ENCODE measurements around the gene EDIL3. TPM values are rescaled to one million over a fixed set of nuclear protein-coding genes. Genes with fewer than 3 reads are reported as not detected.

Gene EDIL3
- total and polyA plus RNA-seq, 9 of the 15 experiments (the other 6 are each of a cell fraction or from before 2014, with no cell fraction given): 0.09 TPM; not detected in 8

DNA sequence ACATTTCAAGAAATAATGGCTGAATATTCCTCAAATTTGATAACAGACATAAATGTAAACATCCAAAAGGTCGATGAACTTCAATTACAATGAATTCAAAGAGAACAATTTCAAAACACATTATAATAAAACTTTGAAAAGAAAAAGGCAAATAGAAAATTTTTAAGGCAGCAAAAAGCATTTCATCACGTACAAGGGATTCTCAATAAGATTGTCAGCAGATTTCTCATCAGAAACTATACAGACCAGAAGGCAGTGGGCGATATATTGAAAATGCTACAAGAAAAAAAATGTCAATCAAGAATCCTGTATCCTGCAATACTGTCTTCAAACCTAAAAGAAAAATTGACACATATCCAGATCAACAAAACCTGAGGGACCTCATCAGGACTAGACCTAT lies 62.0 kb downstream of the EDIL3 start:
- H3K36me3 ChIP-seq (ENCODE audit: control insufficient read depth, insufficient read depth, low read length): no peaks in the 10 kb centered on the region
- H3K9me3 ChIP-seq (replicated peaks; ENCODE audit: control insufficient read depth, insufficient read depth, low read depth, low read length): no peaks in the 10 kb centered on the region
- no peaks in the 10 kb centered on the region for H3K79me2 ChIP-seq (ENCODE audit: control insufficient read depth, insufficient read depth, low read length)
- H3K27ac ChIP-seq (ENCODE audit: extremely low read depth, low read depth, low read length): no peak overlapping the region
- no peaks in the 10 kb centered on the region for H4K20me1 ChIP-seq (replicated peaks; ENCODE audit: control insufficient read depth, insufficient read depth, low read length)
- H3K4me1 ChIP-seq (replicated peaks in 1 of 2; ENCODE audit: control insufficient read depth in 2 of 2, insufficient read depth in 2 of 2, low read length in 2 of 2): no peaks in the 10 kb centered on the region
- whole genome bisulfite sequencing (ENCODE audit: insufficient coverage, low coverage, missing lambda C conversion rate): 0% methylated on average over 3 of the region's 3 CpGs
- no peak overlapping the region for H3K4me3 ChIP-seq
- DNase-seq (ENCODE audit: extremely low read depth in 1 of 4, low spot score in 3 of 4) (no peak), FAIRE-seq (no peak), ATAC-seq (no peak)
- H3K9me1 ChIP-seq (ENCODE audit: control insufficient read depth, insufficient read depth, low read length): no peaks in the 10 kb centered on the region
- TF ChIP-seq RUNX1 (IDR thresholded peaks at IDR 0.05; ENCODE audit: low read depth): no peak
- no peak for TF ChIP-seq ETS2 (tag; IDR thresholded peaks at IDR 0.05; ENCODE audit: borderline replicate concordance, poor library complexity, severe bottlenecking)
- no peak for TF ChIP-seq HMG20B (CRISPR knock-in tag; IDR thresholded peaks at IDR 0.05)
- no peak for TF ChIP-seq MTA1 (IDR thresholded peaks at IDR 0.05; ENCODE audit: borderline replicate concordance)
- no peak for TF ChIP-seq MYBL2 (IDR thresholded peaks at IDR 0.05; ENCODE audit: low read depth)
- no peak for TF ChIP-seq MYBL2 (CRISPR knock-in tag; IDR thresholded peaks at IDR 0.05; ENCODE audit: borderline replicate concordance)
- TF ChIP-seq ZNF184 (CRISPR knock-in tag; IDR thresholded peaks at IDR 0.05): no peak
- TF ChIP-seq NR2F6 (CRISPR knock-in tag; IDR thresholded peaks at IDR 0.05): no peak
- TF ChIP-seq, protein P1, sequence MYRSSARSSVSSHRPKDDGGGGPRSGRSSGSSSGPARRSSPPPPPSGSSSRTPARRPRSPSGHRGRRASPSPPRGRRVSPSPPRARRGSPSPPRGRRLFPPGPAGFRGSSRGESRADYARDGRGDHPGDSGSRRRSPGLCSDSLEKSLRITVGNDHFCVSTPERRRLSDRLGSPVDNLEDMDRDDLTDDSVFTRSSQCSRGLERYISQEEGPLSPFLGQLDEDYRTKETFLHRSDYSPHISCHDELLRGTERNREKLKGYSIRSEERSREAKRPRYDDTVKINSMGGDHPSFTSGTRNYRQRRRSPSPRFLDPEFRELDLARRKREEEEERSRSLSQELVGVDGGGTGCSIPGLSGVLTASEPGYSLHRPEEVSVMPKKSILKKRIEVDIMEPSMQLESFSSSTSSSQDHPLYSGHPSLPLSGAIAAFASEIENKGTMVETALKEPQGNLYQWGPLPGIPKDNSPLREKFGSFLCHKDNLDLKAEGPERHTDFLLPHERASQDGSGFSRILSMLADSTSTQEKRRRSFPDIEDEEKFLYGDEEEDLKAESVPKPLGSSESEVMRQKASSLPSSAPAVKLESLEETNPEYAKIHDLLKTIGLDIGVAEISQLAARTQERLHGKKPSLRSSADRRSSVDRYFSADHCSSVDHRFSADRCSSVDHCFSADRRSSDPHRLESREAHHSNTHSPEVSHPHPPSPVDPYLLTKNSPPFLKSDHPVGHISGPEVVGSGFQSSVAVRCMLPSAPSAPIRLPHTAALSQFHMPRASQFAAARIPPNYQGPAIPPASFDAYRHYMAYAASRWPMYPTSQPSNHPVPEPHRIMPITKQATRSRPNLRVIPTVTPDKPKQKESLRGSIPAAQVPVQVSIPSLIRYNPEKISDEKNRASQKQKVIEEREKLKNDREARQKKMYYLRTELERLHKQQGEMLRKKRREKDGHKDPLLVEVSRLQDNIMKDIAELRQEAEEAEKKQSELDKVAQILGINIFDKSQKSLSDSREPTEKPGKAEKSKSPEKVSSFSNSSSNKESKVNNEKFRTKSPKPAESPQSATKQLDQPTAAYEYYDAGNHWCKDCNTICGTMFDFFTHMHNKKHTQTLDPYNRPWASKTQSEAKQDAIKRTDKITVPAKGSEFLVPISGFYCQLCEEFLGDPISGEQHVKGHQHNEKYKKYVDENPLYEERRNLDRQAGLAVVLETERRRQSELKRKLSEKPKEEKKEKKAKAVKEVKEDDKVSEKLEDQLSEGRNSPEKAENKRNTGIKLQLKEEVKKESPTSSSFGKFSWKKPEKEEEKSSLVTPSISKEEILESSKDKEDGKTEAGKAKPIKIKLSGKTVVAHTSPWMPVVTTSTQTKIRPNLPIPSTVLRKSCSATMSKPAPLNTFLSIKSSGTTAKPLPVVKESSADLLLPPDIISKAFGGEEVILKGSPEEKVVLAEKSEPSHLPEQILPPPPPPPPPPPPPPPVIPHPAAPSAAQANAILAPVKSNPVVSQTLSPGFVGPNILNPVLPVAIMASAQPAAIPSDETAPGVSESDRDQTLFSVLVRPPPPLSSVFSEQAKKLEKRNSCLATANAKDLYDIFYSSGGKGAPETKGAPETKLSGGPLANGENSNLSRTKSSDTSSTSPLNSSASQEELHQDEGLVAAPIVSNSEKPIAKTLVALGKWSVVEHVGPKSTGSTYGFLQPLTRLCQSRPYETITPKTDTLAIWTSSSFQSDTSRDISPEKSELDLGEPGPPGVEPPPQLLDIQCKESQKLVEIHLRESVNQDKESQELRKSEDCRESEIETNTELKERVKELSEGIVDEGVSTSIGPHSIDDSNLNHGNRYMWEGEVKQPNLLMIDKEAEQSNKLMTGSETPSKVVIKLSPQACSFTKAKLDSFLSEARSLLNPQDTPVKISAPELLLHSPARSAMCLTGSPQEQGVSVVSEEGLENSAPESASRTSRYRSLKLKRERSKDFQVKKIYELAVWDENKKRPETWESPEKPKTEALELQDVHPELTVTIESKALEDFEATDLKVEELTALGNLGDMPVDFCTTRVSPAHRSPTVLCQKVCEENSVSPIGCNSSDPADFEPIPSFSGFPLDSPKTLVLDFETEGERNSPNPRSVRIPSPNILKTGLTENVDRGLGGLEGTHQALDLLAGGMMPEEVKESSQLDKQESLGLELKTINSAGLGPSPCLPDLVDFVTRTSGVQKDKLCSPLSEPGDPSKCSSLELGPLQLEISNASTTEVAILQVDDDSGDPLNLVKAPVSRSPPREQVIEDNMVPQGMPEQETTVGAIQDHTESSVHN (IDR thresholded peaks at IDR 0.05; ENCODE audit: borderline replicate concordance in 1 of 2, low read depth in 1 of 2): no peak
- TF ChIP-seq, protein P2, sequence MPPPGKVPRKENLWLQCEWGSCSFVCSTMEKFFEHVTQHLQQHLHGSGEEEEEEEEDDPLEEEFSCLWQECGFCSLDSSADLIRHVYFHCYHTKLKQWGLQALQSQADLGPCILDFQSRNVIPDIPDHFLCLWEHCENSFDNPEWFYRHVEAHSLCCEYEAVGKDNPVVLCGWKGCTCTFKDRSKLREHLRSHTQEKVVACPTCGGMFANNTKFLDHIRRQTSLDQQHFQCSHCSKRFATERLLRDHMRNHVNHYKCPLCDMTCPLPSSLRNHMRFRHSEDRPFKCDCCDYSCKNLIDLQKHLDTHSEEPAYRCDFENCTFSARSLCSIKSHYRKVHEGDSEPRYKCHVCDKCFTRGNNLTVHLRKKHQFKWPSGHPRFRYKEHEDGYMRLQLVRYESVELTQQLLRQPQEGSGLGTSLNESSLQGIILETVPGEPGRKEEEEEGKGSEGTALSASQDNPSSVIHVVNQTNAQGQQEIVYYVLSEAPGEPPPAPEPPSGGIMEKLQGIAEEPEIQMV (tag; conservative IDR thresholded peaks at IDR 0.05; ENCODE audit: low read depth): no peak
- no peak for TF ChIP-seq TAF9B (IDR thresholded peaks at IDR 0.05; ENCODE audit: partially characterized antibody)
- TF ChIP-seq U2AF2 (optimal IDR thresholded peaks at IDR 0.05; ENCODE audit: low read depth, low read length): no peak
- no peaks in the 10 kb centered on the region for H3K27me3 ChIP-seq (ENCODE audit: control insufficient read depth in 2 of 2, insufficient read depth in 2 of 2, low read length in 2 of 2)
- ChIA-PET CTCF (ENCODE audit: low intra/inter-chr PET ratio) (no interaction called here), POLR2A (no interaction called here)
- no peak overlapping the region for H3K9ac ChIP-seq (ENCODE audit: insufficient read depth in 1 of 2, low read depth in 2 of 2, low read length in 2 of 2)
- no peak overlapping the region for H3K4me2 ChIP-seq (ENCODE audit: insufficient read depth, low read length)
- in situ Hi-C loops (cut with MboI) (no loop called here), intact Hi-C loops (cut with micrococcal nuclease) (no loop called here)
- H2AFZ ChIP-seq (ENCODE audit: low read depth, low read length): no peak overlapping the region
- no TSS peak for BruUV-seq (replicated peaks)

Data from K562 (cell line).